Renal cortical epithelial cell (primary cell): ENCODE data around the gene MEG3. TPM values are rescaled to one million over a fixed set of nuclear protein-coding genes. Genes with fewer than 3 reads are reported as not detected.

ENCODE experiments used
- DNase-seq: peaks from one replicate; pipeline ENCODE4 v3.0.0-alpha.2; 2011; ENCODE audit warnings: low read depth
- total RNA-seq: library from RNA; depleted of rRNA; stranded (reverse); fragments of >200 nt; gene quantifications from 2 replicates; pipeline ENCODE4 v1.2.3, GENCODE V29; 2014

The MEG3 gene
- total RNA-seq, 1 donor from 2014 or later, result 14.3 TPM

DNA sequence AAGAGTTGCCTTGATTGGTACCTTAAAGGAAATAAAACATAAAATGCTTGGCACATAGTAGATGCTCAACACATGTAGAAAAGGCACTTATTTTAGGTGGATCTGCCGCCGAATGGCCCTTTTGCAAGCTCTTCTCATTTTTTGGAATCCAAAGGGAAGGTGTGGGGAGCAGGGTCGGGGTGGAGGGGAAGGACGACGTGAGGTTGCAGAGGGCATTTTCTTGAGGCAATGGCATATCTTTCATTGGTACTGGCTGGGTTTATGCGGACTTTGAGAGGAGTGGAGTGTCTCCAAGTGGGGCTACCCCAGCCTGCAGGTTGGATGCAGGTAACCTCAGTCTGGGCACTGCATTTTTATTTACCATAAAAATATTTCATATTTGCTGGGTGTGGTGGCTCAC is 69.5 kb downstream of the MEG3 start:
- DNase-seq, result no peak

DNA sequence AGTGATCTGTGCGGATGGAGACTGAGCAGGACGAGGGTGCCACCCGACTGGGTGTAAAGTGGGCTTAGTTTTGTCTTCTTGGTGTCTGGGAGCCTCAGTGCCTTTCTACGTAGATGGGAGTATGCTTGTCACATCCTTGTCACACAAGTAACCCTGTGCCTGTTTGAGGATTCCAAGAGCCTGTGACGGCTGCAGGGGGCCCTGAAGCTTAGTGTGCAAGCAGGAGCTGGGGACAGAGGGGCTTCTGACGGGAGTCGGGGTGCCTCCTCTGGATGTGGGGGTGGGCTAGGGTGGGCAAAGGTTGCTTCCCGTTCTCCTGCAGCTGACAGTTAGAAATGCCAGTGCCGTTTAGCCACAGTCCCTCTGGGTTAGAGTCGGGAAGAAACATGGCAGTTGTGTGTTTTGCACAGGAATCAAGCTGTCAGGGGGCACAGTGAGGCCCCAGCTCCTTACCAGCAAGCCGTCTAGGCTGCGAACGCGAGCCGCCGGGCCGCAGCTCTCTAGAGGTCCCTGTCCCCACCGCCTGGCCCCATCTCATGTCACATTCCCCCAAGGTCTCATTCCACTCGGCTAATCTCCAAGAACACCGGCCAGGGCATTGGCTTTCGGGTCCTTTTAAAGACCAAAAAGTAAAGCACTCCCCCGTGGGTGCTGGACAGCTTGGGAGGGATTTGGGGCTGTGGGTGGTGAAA is 70.6 kb downstream of the MEG3 start:
- no peak for DNase-seq

- DNase-seq, result no peak
Measured at GRCh38 chr14:100898465-100898864, 72.5 kb downstream of the MEG3 start.

GRCh38 chr14:100898935-100899883 is 73.3 kb downstream of the MEG3 start:
- DNase-seq, result no peak

- no peak for DNase-seq
Measured at GRCh38 chr14:100899884-100900771, 74.2 kb downstream of the MEG3 start.

DNA sequence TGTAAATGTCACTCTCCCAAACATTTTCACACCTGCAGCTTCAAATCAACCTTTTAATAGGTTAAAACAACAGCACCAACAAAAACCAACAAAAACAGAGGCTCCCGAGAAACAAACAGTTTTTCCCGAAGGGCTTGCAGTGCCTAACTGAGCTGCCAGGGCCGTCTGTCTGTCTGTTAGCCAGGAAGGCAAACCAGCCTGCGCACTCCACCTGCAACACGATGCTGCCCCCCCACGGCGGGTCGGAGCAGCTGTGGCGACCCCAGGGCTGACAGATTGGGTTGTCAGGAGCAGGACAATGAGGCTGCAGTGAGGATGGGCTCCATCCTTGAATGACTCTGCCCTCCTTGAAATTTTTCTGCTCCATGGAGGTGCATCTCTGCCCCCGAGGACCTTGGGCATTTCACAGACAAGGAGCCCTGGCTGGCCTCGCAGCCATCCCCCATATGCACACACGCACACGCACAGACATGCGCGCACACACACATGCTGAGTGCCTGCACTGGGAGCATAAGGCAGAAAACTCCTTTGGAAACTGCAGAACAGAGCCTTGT is 75.0 kb downstream of the MEG3 start:
- no peak for DNase-seq

DNA sequence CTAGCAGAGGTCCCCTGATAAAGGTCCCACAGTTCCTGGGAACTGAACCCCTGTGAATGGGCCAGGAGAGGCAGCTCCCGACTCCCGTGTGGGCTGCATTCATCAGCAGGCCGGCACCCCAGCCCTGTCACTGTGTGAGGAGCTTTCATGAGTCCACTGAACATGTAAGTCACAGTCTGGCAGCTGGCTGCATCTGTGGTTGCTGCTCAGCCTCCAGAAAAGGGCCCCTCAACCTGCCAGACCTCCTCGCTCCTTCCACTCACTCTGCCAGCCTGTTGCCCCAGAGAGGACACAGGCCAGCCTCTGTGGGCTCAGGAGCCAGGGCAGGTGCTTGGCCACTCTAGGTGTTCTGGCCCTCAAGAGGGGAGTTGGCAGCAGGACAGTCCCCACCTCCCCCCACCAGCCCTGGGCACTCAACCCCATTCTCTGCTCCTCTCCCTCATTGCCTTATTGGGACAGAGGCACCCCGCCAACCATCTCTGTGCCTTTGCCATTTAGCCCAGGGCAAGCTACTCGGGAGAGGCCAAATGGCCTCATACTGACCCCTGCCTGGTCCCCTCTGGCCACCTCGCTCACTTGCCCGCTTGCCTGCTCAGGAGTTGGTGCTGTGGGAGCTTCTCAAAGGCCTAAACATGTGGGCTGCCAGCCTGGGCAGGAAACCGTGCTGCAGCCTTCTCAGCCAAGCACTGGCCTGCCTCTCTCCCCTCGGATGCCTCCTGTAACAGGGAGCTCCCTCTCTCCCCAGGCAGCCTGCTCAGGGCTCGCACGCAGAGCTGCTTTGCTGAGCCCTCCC is 75.7 kb downstream of the MEG3 start:
- DNase-seq, result no peak

- no peak for DNase-seq
Measured at GRCh38 chr14:100902295-100903133, 76.6 kb downstream of the MEG3 start.

- DNase-seq, result no peak
Measured at GRCh38 chr14:100903134-100903468, 77.2 kb downstream of the MEG3 start.

DNA sequence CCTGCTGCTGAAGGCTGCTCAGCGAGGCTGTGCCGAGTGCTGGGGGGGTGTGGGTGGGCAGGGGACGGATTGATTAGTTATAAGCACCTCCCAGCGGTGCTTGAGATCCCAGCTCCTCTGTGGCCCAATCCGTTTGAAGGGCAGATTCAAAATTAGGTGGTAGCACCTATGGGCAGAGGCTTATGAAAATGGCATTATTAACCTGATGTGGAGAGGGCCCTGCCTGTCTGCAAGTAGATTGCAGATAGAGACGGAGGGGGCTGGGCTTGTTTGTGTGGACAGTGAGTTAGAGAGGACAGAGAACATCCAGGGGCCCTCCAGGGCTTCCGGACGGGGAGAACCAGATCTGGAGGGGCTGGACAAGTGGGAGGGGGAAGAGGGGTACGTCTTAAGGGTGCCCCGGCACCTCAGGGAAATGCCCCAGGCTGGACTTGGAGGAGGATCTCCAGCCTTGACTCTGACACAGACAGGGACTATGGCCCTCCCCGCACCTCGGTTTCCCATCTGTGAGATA is 77.8 kb downstream of the MEG3 start, which contains the start of gene RTL1:
RTL1 (minus strand) TSS at position 51 of the 514 bp plus-strand sequence. CDS start 18,934 bp downstream, outside the sequence.
- DNase-seq, result no peak

DNA sequence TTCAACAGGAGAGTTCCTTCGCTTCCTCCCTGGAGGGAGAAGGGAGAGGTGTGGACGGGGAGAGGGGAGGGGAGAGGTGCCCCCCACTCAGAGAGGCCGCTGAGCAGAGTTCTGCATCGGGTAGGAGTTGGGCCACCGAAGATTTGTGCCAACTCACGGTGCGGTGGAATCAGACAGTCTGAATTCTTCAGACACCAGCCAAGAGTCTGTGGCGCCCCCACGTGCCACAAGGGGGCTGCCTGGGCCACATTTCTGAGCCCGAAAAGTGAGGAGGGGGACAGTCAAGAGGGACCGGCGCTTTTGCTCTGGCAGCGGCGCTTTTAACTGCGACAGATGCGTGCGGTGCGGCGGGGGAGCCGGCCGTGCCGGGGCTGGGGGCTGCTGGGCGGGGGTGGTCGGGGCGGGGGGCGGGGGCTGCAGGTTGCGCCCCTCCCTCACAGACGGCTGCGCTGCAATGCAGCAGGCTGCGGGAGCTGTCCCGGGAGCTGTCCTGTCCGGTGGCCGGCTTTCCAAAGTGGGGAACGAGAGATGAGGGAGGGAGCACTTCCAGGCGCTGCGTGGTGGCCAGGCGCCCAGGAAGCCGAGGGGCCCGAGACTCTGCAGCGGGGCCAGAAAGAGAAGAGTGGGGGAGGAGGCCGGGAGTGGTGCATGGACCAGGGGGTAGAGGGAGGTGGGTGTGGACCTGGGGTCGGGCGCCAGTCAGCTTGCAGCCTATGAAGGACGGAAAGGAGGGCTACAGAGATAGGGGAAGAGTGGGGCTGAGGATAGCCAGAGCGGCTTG is 78.6 kb downstream of the MEG3 start:
- DNase-seq, result no peak

GRCh38 chr14:100905166-100905565 is 79.2 kb downstream of the MEG3 start:
- DNase-seq, result no peak

GRCh38 chr14:100906420-100906819 is 80.5 kb downstream of the MEG3 start:
- DNase-seq, result no peak

- no peak for DNase-seq
Measured at GRCh38 chr14:100907240-100907639, 81.3 kb downstream of the MEG3 start.

- DNase-seq, result no peak
Measured at GRCh38 chr14:100909439-100909838, 83.5 kb downstream of the MEG3 start.
